PC-9 (cell line): ENCODE results near the gene TMEM198.

Experiments
- EZH2 ChIP-seq: fragments of 200-600 bp; sonication (generic); IDR thresholded peaks from 2 replicates; pipeline ENCODE4 v1.8.0; 2017; ENCODE audit warnings: antibody characterized with exemption, low read depth
- TF ChIP-seq, protein P1 (sequence below): fragments of 200-600 bp; sonication (generic); conservative IDR thresholded peaks from 2 replicates; pipeline ENCODE4 v1.6.1; 2017; ENCODE audit warnings: mixed run types, antibody characterized with exemption, mild to moderate bottlenecking, moderate library complexity

DNA sequence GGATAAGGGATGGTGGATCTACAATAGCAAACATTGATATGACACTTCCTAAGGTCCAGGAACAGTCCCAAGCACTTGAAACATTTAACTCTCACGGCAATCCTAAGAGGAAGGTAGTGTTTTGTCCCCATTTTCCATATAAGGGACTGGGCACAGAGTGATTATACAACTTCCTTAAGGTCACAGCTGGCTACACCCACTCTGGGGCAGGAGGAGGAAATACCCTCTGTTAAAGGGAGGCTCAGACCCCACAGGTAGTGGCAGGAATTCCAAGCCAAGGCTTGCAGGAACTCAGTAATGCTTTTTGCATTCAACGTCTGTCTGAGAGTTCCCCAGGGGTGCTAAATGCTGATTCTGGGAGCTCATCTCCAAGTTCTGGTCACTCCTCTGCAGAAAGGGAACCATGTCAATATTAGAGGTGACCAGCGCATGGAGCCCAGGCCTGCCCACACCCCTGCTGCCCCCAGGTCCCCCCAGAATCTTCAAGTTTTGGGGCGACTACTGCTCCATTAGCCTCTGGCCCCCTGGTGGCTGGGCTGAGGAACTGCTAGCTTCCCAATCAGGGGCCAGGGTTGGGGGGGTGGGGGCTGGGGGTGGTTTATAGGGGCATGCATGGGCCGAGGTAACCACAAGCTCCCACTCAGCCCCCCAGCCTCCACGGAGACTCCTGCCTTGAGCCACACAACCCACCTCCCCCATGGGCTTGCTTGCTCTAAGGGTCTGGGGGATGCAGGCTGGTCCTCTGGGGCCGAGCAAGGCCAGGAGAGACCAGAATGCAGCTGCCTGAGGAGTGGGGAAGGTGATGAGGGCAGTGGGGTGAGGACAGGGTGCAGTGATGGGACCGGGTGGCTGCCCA is 16.4 kb downstream of the TMEM198 start:
- TF ChIP-seq, protein P1, sequence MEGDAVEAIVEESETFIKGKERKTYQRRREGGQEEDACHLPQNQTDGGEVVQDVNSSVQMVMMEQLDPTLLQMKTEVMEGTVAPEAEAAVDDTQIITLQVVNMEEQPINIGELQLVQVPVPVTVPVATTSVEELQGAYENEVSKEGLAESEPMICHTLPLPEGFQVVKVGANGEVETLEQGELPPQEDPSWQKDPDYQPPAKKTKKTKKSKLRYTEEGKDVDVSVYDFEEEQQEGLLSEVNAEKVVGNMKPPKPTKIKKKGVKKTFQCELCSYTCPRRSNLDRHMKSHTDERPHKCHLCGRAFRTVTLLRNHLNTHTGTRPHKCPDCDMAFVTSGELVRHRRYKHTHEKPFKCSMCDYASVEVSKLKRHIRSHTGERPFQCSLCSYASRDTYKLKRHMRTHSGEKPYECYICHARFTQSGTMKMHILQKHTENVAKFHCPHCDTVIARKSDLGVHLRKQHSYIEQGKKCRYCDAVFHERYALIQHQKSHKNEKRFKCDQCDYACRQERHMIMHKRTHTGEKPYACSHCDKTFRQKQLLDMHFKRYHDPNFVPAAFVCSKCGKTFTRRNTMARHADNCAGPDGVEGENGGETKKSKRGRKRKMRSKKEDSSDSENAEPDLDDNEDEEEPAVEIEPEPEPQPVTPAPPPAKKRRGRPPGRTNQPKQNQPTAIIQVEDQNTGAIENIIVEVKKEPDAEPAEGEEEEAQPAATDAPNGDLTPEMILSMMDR: peak; percentile 82
- no peak for TF ChIP-seq EZH2
